ENCODE measurements around the gene AJM1. TPM values are rescaled to one million over a fixed set of nuclear protein-coding genes. Genes with fewer than 3 reads are reported as not detected.
"Not testable (repeated sequence)": the region's sequence is repeated elsewhere in the genome, so short reads cannot be mapped to it uniquely, and the experiment has no call there.

AJM1 gene
- total RNA-seq, 6 experiments from 2014 or later, result 4.5 to 8.0 (median 5.3) TPM

- Mint-ChIP-seq H3K27me3 (ENCODE audit: insufficient read depth) (peaks cover 3% of the 10 kb centered on the region), H3K4me3 (no peak overlapping the region), H3K4me1 (ENCODE audit: low read depth) (peaks cover 6% of the 10 kb centered on the region), H3K9me3 (no peaks in the 10 kb centered on the region), H3K36me3 (ENCODE audit: low read depth) (peaks cover 4% of the 10 kb centered on the region), H3K27ac (no peak overlapping the region)
- DNase-seq, result no peak
- no peak for TF ChIP-seq CTCF (IDR thresholded peaks at IDR 0.05)
Measured at GRCh38 chr9:136835162-136835931, 6.9 kb upstream of the AJM1 start.

- no peaks in the 10 kb centered on the region for H3K9me3 Mint-ChIP-seq
- H3K36me3 Mint-ChIP-seq (ENCODE audit: low read depth), result peaks cover 4% of the 10 kb centered on the region
- H3K4me3 Mint-ChIP-seq, result no peak overlapping the region
- no peak overlapping the region for H3K27ac Mint-ChIP-seq
- H3K27me3 Mint-ChIP-seq (ENCODE audit: insufficient read depth), result peaks cover 3% of the 10 kb centered on the region
- no peak for DNase-seq
- no peak for TF ChIP-seq CTCF (IDR thresholded peaks at IDR 0.05)
- H3K4me1 Mint-ChIP-seq (ENCODE audit: low read depth), result peaks cover 10% of the 10 kb centered on the region
Measured at GRCh38 chr9:136835932-136836904, 6.1 kb upstream of the AJM1 start.

GRCh38 chr9:136837146-136837855, 5.0 kb upstream of the AJM1 start:
- H3K36me3 Mint-ChIP-seq (ENCODE audit: low read depth), result peaks cover 4% of the 10 kb centered on the region
- H3K4me3 Mint-ChIP-seq, result no peak overlapping the region
- peaks cover 6% of the 10 kb centered on the region for H3K27me3 Mint-ChIP-seq (ENCODE audit: insufficient read depth)
- peaks cover 19% of the 10 kb centered on the region for H3K4me1 Mint-ChIP-seq (ENCODE audit: low read depth)
- H3K27ac Mint-ChIP-seq, result no peak overlapping the region
- no peaks in the 10 kb centered on the region for H3K9me3 Mint-ChIP-seq
- DNase-seq, result no peak
- TF ChIP-seq CTCF (IDR thresholded peaks at IDR 0.05), result no peak

DNA sequence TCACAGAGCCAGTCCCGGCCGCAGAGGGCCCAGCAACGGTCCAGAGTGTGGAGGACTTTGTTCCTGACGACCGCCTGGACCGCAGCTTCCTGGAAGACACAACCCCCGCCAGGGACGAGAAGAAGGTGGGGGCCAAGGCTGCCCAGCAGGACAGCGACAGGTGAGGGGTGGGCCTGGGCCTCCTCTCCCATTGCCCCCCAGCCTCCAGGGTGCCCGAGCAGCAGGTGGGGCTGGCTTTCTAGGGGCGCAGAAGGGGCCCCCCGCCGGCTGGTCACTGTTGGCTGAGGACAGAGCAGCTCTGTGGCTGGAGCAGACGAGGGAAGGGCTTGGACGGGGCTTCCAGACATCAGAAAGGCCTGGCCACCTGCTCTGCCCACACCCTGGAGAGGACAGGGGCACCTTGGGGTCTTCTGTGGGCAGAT, 4.4 kb upstream of the AJM1 start:
- H3K4me3 Mint-ChIP-seq; H3K36me3 Mint-ChIP-seq (ENCODE audit: low read depth); H3K27me3 Mint-ChIP-seq (ENCODE audit: insufficient read depth); H3K27ac Mint-ChIP-seq; DNase-seq; H3K9me3 Mint-ChIP-seq: not testable (repeated sequence)
- peaks cover 20% of the 10 kb centered on the region for H3K4me1 Mint-ChIP-seq (ENCODE audit: low read depth)

DNA sequence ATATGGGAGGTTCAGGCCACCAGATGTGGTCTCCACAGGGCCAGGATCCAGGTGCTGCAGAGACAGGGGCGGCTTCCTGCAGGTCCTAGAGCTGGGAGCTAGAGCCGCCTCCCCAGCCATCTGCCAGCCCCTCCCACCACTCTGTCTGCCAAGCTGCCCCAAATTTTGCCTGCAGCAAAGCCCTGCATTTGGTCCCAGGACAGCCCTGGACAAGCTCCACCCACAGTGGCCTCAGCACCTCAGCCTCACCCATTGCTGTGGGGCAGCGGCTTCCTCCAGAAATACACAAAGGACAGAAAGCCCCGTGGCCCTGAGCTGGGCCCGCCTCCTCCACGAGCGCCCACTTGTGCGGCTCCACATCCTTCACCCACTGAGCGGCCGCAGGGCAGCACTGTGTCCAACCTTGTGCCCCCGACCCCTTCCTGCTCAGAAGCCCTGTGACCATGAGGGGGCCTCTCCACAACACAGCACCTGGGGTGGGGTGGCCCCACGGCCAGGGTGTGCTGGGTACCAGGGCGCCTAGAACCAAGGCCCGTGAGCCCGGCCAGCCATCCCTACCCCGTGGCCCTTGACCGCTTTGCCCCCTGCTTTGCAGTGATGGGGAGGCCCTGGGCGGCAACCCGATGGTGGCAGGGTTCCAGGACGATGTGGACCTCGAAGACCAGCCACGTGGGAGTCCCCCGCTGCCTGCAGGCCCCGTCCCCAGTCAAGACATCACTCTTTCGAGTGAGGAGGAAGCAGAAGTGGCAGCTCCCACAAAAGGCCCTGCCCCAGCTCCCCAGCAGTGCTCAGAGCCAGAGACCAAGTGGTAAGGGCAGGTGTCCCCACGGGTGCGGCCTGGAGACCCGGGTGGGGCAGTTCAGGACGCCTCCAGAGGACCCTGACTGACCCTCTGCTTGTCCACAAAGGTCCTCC, 3.7 kb upstream of the AJM1 start:
- peaks cover 4% of the 10 kb centered on the region for H3K36me3 Mint-ChIP-seq (ENCODE audit: low read depth)
- H3K27me3 Mint-ChIP-seq (ENCODE audit: insufficient read depth), result peaks cover 10% of the 10 kb centered on the region
- H3K4me3 Mint-ChIP-seq, result no peak overlapping the region
- no peak for TF ChIP-seq CTCF (IDR thresholded peaks at IDR 0.05)
- H3K4me1 Mint-ChIP-seq (ENCODE audit: low read depth), result peaks cover 20% of the 10 kb centered on the region
- no peak overlapping the region for H3K27ac Mint-ChIP-seq
- no peaks in the 10 kb centered on the region for H3K9me3 Mint-ChIP-seq
- DNase-seq, result no peak

All from HFFc6 (cell line).